NCI-H748 (cell line): ENCODE measurements around the gene COL20A1.

Experiments
- DNase-seq: peaks from one replicate; lab custom pipeline; 2025; ENCODE audit not compliant: unreplicated experiment; lab: John Stamatoyannopoulos, UW

The COL20A1 gene

GRCh38 chr20:63359164-63359934, 66.4 kb downstream of the COL20A1 start:
- DNase-seq: no peak

GRCh38 chr20:63359937-63360849, 67.2 kb downstream of the COL20A1 start:
- DNase-seq: no peak

- peak; percentile 32 for DNase-seq
Observed at GRCh38 chr20:63360850-63361518, 68.0 kb downstream of the COL20A1 start, which contains the start of gene CHRNA4. CHRNA4 (minus strand) TSS chr20:63361349; CDS start chr20:63361165, 184 bp downstream.

GRCh38 chr20:63361519-63362435, 68.8 kb downstream of the COL20A1 start:
- DNase-seq: peak; percentile 28

GRCh38 chr20:63362436-63363009, 69.5 kb downstream of the COL20A1 start:
- peak; percentile 15 for DNase-seq

- no peak for DNase-seq
Observed at GRCh38 chr20:63363013-63363957, 70.3 kb downstream of the COL20A1 start.

- no peak for DNase-seq
Observed at GRCh38 chr20:63363981-63364561, 71.1 kb downstream of the COL20A1 start.

- DNase-seq: no peak
Observed at GRCh38 chr20:63364801-63365585, 72.0 kb downstream of the COL20A1 start.

GRCh38 chr20:63365601-63366389, 72.8 kb downstream of the COL20A1 start:
- no peak for DNase-seq

GRCh38 chr20:63366390-63367365, 73.7 kb downstream of the COL20A1 start:
- no peak for DNase-seq

- DNase-seq: no peak
Observed at GRCh38 chr20:63367446-63368055, 74.6 kb downstream of the COL20A1 start.

GRCh38 chr20:63368151-63368550, 75.2 kb downstream of the COL20A1 start:
- DNase-seq: no peak

GRCh38 chr20:63369024-63369530, 76.1 kb downstream of the COL20A1 start:
- DNase-seq: no peak

GRCh38 chr20:63369724-63370617, 77.0 kb downstream of the COL20A1 start:
- no peak for DNase-seq
